Memory B cell (primary cell): Measurements from ENCODE around the gene TPSD1.
"Not testable (repeated sequence)": the region's sequence is repeated elsewhere in the genome, so short reads cannot be mapped to it uniquely, and the experiment has no call there.

Source experiments
- ATAC-seq: fragments of 150-1000 bp; cut with Tn5 transposase; 2 replicates; pipeline ENCODE4 v1.10.0; 2021; ENCODE audit warnings: low read depth, mild to moderate bottlenecking, moderate library complexity
- DNase-seq, 2 donors: peaks; one replicate each; pipeline ENCODE4 v3.0.0; 2022; ENCODE audit warnings: low spot score in 2 of 2
- H3K27ac Mint-ChIP-seq: one replicate; pipeline ENCODE4 v1.8.0; 2022; ENCODE audit warnings: mild to moderate bottlenecking, moderate library complexity, mixed read lengths
- H3K27me3 Mint-ChIP-seq: one replicate; pipeline ENCODE4 v1.8.0; 2022; ENCODE audit warnings: mixed read lengths
- H3K36me3 Mint-ChIP-seq: one replicate; pipeline ENCODE4 v1.8.0; 2022; ENCODE audit warnings: mild to moderate bottlenecking, mixed read lengths
- H3K4me1 Mint-ChIP-seq: one replicate; pipeline ENCODE4 v1.8.0; 2022; ENCODE audit warnings: mixed read lengths
- H3K4me3 Mint-ChIP-seq: one replicate; pipeline ENCODE4 v1.8.0; 2022; ENCODE audit warnings: mild to moderate bottlenecking, moderate library complexity, mixed read lengths
- H3K9me3 Mint-ChIP-seq: one replicate; pipeline ENCODE4 v1.8.0; 2022; ENCODE audit warnings: mixed read lengths

Gene TPSD1

GRCh38 chr16:1258906-1259759 lies 3.3 kb downstream of the TPSD1 start:
- Mint-ChIP-seq H3K27me3 (peaks cover 13% of the 10 kb centered on the region), H3K27ac (no peak overlapping the region), H3K9me3 (no peaks in the 10 kb centered on the region), H3K36me3 (no peaks in the 10 kb centered on the region), H3K4me3 (peak overlapping the region; percentile 55), H3K4me1 (no peaks in the 10 kb centered on the region)
- DNase-seq = no peak
- peak; percentile 37 for ATAC-seq

- DNase-seq (no peak), ATAC-seq (no peak)
- no peak overlapping the region for H3K27ac Mint-ChIP-seq
- no peaks in the 10 kb centered on the region for H3K4me1 Mint-ChIP-seq
- H3K27me3 Mint-ChIP-seq = peaks cover 13% of the 10 kb centered on the region
- peaks cover 3% of the 10 kb centered on the region for H3K9me3 Mint-ChIP-seq
- no peaks in the 10 kb centered on the region for H3K36me3 Mint-ChIP-seq
- no peak overlapping the region for H3K4me3 Mint-ChIP-seq
Measured at GRCh38 chr16:1259760-1260068, 3.8 kb downstream of the TPSD1 start.

GRCh38 chr16:1260101-1260680 lies 4.3 kb downstream of the TPSD1 start:
- Mint-ChIP-seq H3K36me3 (no peaks in the 10 kb centered on the region), H3K4me3 (no peak overlapping the region), H3K27me3 (peaks cover 13% of the 10 kb centered on the region), H3K27ac (no peak overlapping the region), H3K9me3 (peaks cover 3% of the 10 kb centered on the region), H3K4me1 (no peaks in the 10 kb centered on the region)
- ATAC-seq (no peak), DNase-seq (no peak)

- DNase-seq (no peak), ATAC-seq (peak; percentile 66)
- Mint-ChIP-seq H3K36me3 (no peaks in the 10 kb centered on the region), H3K27me3 (peaks cover 13% of the 10 kb centered on the region), H3K27ac (no peak overlapping the region), H3K4me1 (no peaks in the 10 kb centered on the region), H3K4me3 (no peak overlapping the region), H3K9me3 (peaks cover 3% of the 10 kb centered on the region)
Measured at GRCh38 chr16:1261131-1261892, 5.4 kb downstream of the TPSD1 start.

- Mint-ChIP-seq H3K4me1 (no peaks in the 10 kb centered on the region), H3K27me3 (peaks cover 13% of the 10 kb centered on the region), H3K4me3 (no peak overlapping the region), H3K27ac (no peak overlapping the region), H3K9me3 (peaks cover 3% of the 10 kb centered on the region), H3K36me3 (no peaks in the 10 kb centered on the region)
- ATAC-seq (no peak), DNase-seq (no peak)
Measured at GRCh38 chr16:1262210-1262845, 6.5 kb downstream of the TPSD1 start.

GRCh38 chr16:1262846-1263221 lies 7.0 kb downstream of the TPSD1 start:
- peaks cover 13% of the 10 kb centered on the region for H3K27me3 Mint-ChIP-seq
- no peak for DNase-seq
- no peak overlapping the region for H3K4me3 Mint-ChIP-seq
- H3K9me3 Mint-ChIP-seq = peaks cover 3% of the 10 kb centered on the region
- ATAC-seq = no peak
- H3K27ac Mint-ChIP-seq = no peak overlapping the region
- no peaks in the 10 kb centered on the region for H3K4me1 Mint-ChIP-seq
- H3K36me3 Mint-ChIP-seq = no peaks in the 10 kb centered on the region

GRCh38 chr16:1263591-1264344 lies 7.9 kb downstream of the TPSD1 start:
- H3K27me3 Mint-ChIP-seq = peaks cover 11% of the 10 kb centered on the region
- H3K4me1 Mint-ChIP-seq = no peaks in the 10 kb centered on the region
- DNase-seq (no peak), ATAC-seq (no peak)
- H3K36me3 Mint-ChIP-seq = no peaks in the 10 kb centered on the region
- no peak overlapping the region for H3K4me3 Mint-ChIP-seq
- no peak overlapping the region for H3K27ac Mint-ChIP-seq
- peaks cover 3% of the 10 kb centered on the region for H3K9me3 Mint-ChIP-seq

GRCh38 chr16:1264345-1265089 lies 8.6 kb downstream of the TPSD1 start:
- no peak for ATAC-seq
- H3K36me3 Mint-ChIP-seq = no peaks in the 10 kb centered on the region
- H3K27me3 Mint-ChIP-seq = peaks cover 10% of the 10 kb centered on the region
- H3K9me3 Mint-ChIP-seq = peaks cover 3% of the 10 kb centered on the region
- no peak for DNase-seq
- no peaks in the 10 kb centered on the region for H3K4me1 Mint-ChIP-seq
- no peak overlapping the region for H3K27ac Mint-ChIP-seq
- H3K4me3 Mint-ChIP-seq = no peak overlapping the region

- peaks cover 13% of the 10 kb centered on the region for H3K27me3 Mint-ChIP-seq
- no peak for DNase-seq
- peaks cover 3% of the 10 kb centered on the region for H3K9me3 Mint-ChIP-seq
- no peaks in the 10 kb centered on the region for H3K36me3 Mint-ChIP-seq
- H3K4me1 Mint-ChIP-seq = no peaks in the 10 kb centered on the region
- ATAC-seq = no peak
- no peak overlapping the region for H3K4me3 Mint-ChIP-seq
- H3K27ac Mint-ChIP-seq = no peak overlapping the region
Measured at GRCh38 chr16:1265090-1265630, 9.3 kb downstream of the TPSD1 start.

GRCh38 chr16:1265826-1266225 lies 10.0 kb downstream of the TPSD1 start:
- Mint-ChIP-seq H3K4me1 (no peaks in the 10 kb centered on the region), H3K27ac (no peak overlapping the region), H3K9me3 (peaks cover 3% of the 10 kb centered on the region), H3K36me3 (no peaks in the 10 kb centered on the region), H3K27me3 (peaks cover 9% of the 10 kb centered on the region), H3K4me3 (no peak overlapping the region)
- DNase-seq (no peak), ATAC-seq (no peak)

GRCh38 chr16:1269418-1269817 lies 13.5 kb downstream of the TPSD1 start:
- peaks cover 19% of the 10 kb centered on the region for H3K27me3 Mint-ChIP-seq
- not testable (repeated sequence) for H3K4me3 Mint-ChIP-seq, H3K4me1 Mint-ChIP-seq, DNase-seq, H3K36me3 Mint-ChIP-seq, H3K27ac Mint-ChIP-seq, ATAC-seq, H3K9me3 Mint-ChIP-seq

GRCh38 chr16:1271380-1271723 lies 15.5 kb downstream of the TPSD1 start:
- H3K9me3 Mint-ChIP-seq = no peaks in the 10 kb centered on the region
- no peak overlapping the region for H3K4me3 Mint-ChIP-seq
- H3K4me1 Mint-ChIP-seq = peaks cover 5% of the 10 kb centered on the region
- H3K27ac Mint-ChIP-seq = no peak overlapping the region
- DNase-seq (no peak), ATAC-seq (no peak)
- H3K27me3 Mint-ChIP-seq = peaks cover 24% of the 10 kb centered on the region
- no peaks in the 10 kb centered on the region for H3K36me3 Mint-ChIP-seq
